GM12801 (cell line): ENCODE data around the gene SLC6A6.

Source experiments
- CTCF ChIP-seq: IDR thresholded peaks from one replicate; pipeline ENCODE4 v1.5.1; 2011; ENCODE audit warnings: control low read depth; ENCODE audit not compliant: insufficient read length; ENCODE audit errors: extremely low read depth

SLC6A6 gene

GRCh38 chr3:14435175-14436014 lies 33.0 kb downstream of the SLC6A6 start:
- TF ChIP-seq CTCF, result no peak

- no peak for TF ChIP-seq CTCF
Observed at GRCh38 chr3:14436954-14437281, 34.5 kb downstream of the SLC6A6 start.

- TF ChIP-seq CTCF, result no peak
Observed at GRCh38 chr3:14438262-14438661, 35.9 kb downstream of the SLC6A6 start.

- TF ChIP-seq CTCF, result no peak
Observed at GRCh38 chr3:14438929-14439328, 36.5 kb downstream of the SLC6A6 start.

- TF ChIP-seq CTCF, result no peak
Observed at GRCh38 chr3:14439501-14440167, 37.2 kb downstream of the SLC6A6 start.

- no peak for TF ChIP-seq CTCF
Observed at GRCh38 chr3:14440168-14440518, 37.7 kb downstream of the SLC6A6 start.

GRCh38 chr3:14440531-14441239 lies 38.3 kb downstream of the SLC6A6 start:
- no peak for TF ChIP-seq CTCF
